Muscle layer of colon (tissue), 2 donors: ENCODE results near the gene AFAP1L1.

ENCODE experiments used
- H3K27ac ChIP-seq: one replicate; pipeline ENCODE4 v1.7.0; 2013; ENCODE audit warnings: low read depth, mild to moderate bottlenecking, low read length, moderate library complexity
- H3K27me3 ChIP-seq, 2 donors: one replicate each; pipeline ENCODE4 v1.7.0; 2013; ENCODE audit warnings: low read length in 2 of 2, mild to moderate bottlenecking in 2 of 2; ENCODE audit not compliant: insufficient read depth in 2 of 2, control insufficient read depth in 1 of 2
- H3K36me3 ChIP-seq: one replicate; pipeline ENCODE4 v1.7.0; 2013; ENCODE audit warnings: mild to moderate bottlenecking, low read length; ENCODE audit not compliant: insufficient read depth
- H3K4me1 ChIP-seq: one replicate; pipeline ENCODE4 v1.7.0; 2013; ENCODE audit warnings: mild to moderate bottlenecking, low read length; ENCODE audit not compliant: insufficient read depth
- H3K4me3 ChIP-seq, 2 donors: one replicate each; pipeline ENCODE4 v1.7.0; 2013; ENCODE audit warnings: low read length in 2 of 2, low read depth in 1 of 2, mild to moderate bottlenecking in 1 of 2, moderate library complexity in 1 of 2
- H3K9ac ChIP-seq: one replicate; pipeline ENCODE4 v1.7.0; 2013; ENCODE audit warnings: low read length
- H3K9me3 ChIP-seq: one replicate; pipeline ENCODE4 v1.7.0; 2013; ENCODE audit warnings: mild to moderate bottlenecking, low read length
- donor health status: abdominal sarcoma.
- donor health status: Adenocarcinoma of cecum.

The AFAP1L1 gene

GRCh38 chr5:149322518-149322917, 50.9 kb downstream of the AFAP1L1 start:
- no peaks in the 10 kb centered on the region for H3K27me3 ChIP-seq
- H3K4me3 ChIP-seq = no peak overlapping the region
- H3K4me1 ChIP-seq = peaks cover 18% of the 10 kb centered on the region
- H3K27ac ChIP-seq = no peak overlapping the region
- H3K36me3 ChIP-seq = no peaks in the 10 kb centered on the region
- no peak overlapping the region for H3K9ac ChIP-seq
- no peaks in the 10 kb centered on the region for H3K9me3 ChIP-seq

GRCh38 chr5:149323210-149323609, 51.6 kb downstream of the AFAP1L1 start:
- no peaks in the 10 kb centered on the region for H3K9me3 ChIP-seq
- no peak overlapping the region for H3K4me3 ChIP-seq
- no peaks in the 10 kb centered on the region for H3K36me3 ChIP-seq
- H3K27ac ChIP-seq = no peak overlapping the region
- H3K4me1 ChIP-seq = peaks cover 16% of the 10 kb centered on the region
- no peaks in the 10 kb centered on the region for H3K27me3 ChIP-seq
- no peak overlapping the region for H3K9ac ChIP-seq

- H3K9me3 ChIP-seq = no peaks in the 10 kb centered on the region
- no peak overlapping the region for H3K4me3 ChIP-seq
- H3K27ac ChIP-seq = no peak overlapping the region
- no peaks in the 10 kb centered on the region for H3K36me3 ChIP-seq
- peaks cover 16% of the 10 kb centered on the region for H3K4me1 ChIP-seq
- no peak overlapping the region for H3K9ac ChIP-seq
- H3K27me3 ChIP-seq = no peaks in the 10 kb centered on the region
These were observed 52.1 kb downstream of the AFAP1L1 start for GRCh38 chr5:149323621-149324205.

- Histone ChIP-seq H3K36me3 (no peaks in the 10 kb centered on the region), H3K9ac (no peak overlapping the region), H3K4me3 (no peak overlapping the region), H3K9me3 (no peaks in the 10 kb centered on the region), H3K27ac (no peak overlapping the region), H3K4me1 (peaks cover 16% of the 10 kb centered on the region), H3K27me3 (no peaks in the 10 kb centered on the region)
These were observed 53.0 kb downstream of the AFAP1L1 start for GRCh38 chr5:149324641-149325040.

- no peaks in the 10 kb centered on the region for H3K27me3 ChIP-seq
- no peaks in the 10 kb centered on the region for H3K36me3 ChIP-seq
- no peak overlapping the region for H3K27ac ChIP-seq
- no peak overlapping the region for H3K4me3 ChIP-seq
- no peaks in the 10 kb centered on the region for H3K9me3 ChIP-seq
- H3K4me1 ChIP-seq = peaks cover 12% of the 10 kb centered on the region
- no peak overlapping the region for H3K9ac ChIP-seq
These were observed 53.6 kb downstream of the AFAP1L1 start for GRCh38 chr5:149325166-149325735.

DNA sequence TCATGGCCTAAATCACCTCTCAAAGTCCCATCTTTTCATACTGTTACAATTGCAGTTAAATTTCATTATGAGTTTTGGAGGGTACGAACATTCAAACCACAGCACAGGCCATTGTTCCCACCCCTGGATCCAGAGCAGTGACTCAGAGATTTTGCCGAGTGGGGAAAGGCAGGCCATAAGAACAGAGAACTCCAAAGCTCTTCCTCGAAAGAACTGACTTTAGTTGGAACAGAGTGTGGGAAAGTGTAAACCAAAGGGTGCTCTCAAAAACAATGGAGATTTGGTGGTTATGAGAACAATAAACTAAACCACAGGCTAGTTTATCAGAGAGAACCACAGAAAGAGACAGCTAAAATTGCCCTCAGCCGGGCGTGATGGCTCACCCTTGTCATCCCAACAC, 54.2 kb downstream of the AFAP1L1 start:
- no peak overlapping the region for H3K9ac ChIP-seq
- H3K4me3 ChIP-seq = no peak overlapping the region
- H3K9me3 ChIP-seq = no peaks in the 10 kb centered on the region
- no peaks in the 10 kb centered on the region for H3K27me3 ChIP-seq
- no peak overlapping the region for H3K27ac ChIP-seq
- H3K36me3 ChIP-seq = no peaks in the 10 kb centered on the region
- H3K4me1 ChIP-seq = peaks cover 5% of the 10 kb centered on the region

- Histone ChIP-seq H3K9me3 (no peaks in the 10 kb centered on the region), H3K4me1 (no peaks in the 10 kb centered on the region), H3K27ac (no peak overlapping the region), H3K27me3 (no peaks in the 10 kb centered on the region), H3K9ac (no peak overlapping the region), H3K36me3 (no peaks in the 10 kb centered on the region), H3K4me3 (no peak overlapping the region)
These were observed 55.0 kb downstream of the AFAP1L1 start for GRCh38 chr5:149326611-149327010.

- H3K4me1 ChIP-seq = no peaks in the 10 kb centered on the region
- H3K9me3 ChIP-seq = no peaks in the 10 kb centered on the region
- no peak overlapping the region for H3K27ac ChIP-seq
- H3K36me3 ChIP-seq = no peaks in the 10 kb centered on the region
- no peaks in the 10 kb centered on the region for H3K27me3 ChIP-seq
- H3K9ac ChIP-seq = no peak overlapping the region
- H3K4me3 ChIP-seq = no peak overlapping the region
These were observed 56.5 kb downstream of the AFAP1L1 start for GRCh38 chr5:149328177-149328576.

- Histone ChIP-seq H3K4me3 (no peak overlapping the region), H3K9me3 (no peaks in the 10 kb centered on the region), H3K36me3 (no peaks in the 10 kb centered on the region), H3K9ac (no peak overlapping the region), H3K27ac (no peak overlapping the region), H3K27me3 (no peaks in the 10 kb centered on the region), H3K4me1 (no peaks in the 10 kb centered on the region)
These were observed 62.2 kb downstream of the AFAP1L1 start for GRCh38 chr5:149333711-149334443.

- no peaks in the 10 kb centered on the region for H3K27me3 ChIP-seq
- H3K27ac ChIP-seq = no peak overlapping the region
- no peak overlapping the region for H3K4me3 ChIP-seq
- peaks cover 6% of the 10 kb centered on the region for H3K36me3 ChIP-seq
- no peak overlapping the region for H3K9ac ChIP-seq
- H3K9me3 ChIP-seq = no peaks in the 10 kb centered on the region
- H3K4me1 ChIP-seq = no peaks in the 10 kb centered on the region
These were observed 66.1 kb downstream of the AFAP1L1 start for GRCh38 chr5:149337736-149338135.

DNA sequence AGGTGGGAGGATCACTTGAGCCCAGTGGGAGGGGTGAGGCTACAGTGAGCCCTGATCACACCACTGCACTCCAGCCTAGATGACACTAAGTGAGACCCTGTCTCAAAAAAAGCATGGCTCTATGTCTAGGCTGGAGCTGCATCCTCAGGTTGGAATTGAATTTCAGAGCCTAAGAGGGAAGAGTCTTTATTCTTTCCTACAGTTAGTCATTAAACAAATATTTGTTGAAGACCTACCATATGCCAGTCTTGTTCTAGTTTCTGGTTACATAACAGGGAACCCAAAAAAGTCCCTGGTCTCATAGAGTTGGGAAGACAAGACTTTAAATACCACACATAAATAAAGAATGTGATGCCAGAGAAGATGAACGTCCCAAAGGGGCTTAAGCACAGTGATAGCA, 66.7 kb downstream of the AFAP1L1 start:
- Histone ChIP-seq H3K4me1 (no peaks in the 10 kb centered on the region), H3K9ac (no peak overlapping the region), H3K4me3 (no peak overlapping the region), H3K27ac (no peak overlapping the region), H3K27me3 (no peaks in the 10 kb centered on the region), H3K36me3 (peaks cover 6% of the 10 kb centered on the region), H3K9me3 (no peaks in the 10 kb centered on the region)

DNA sequence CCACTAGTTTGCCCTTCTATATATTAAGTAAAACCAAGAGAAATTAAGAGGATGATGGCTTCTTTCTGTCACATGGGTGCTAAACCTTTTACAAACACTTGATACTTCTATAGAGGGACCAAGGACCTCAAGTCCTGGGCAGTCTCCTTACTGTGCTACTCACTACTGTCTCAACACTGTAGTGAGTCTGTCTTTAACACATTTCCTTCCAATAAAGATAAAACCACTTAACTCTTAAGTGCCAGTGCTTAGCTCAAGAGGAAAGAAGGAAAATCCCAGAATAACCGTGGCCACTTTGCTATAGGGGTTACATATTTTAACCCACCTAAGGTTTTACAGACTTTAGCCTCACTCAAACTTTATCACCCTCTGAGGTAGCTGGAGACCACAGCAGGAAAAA, 69.3 kb downstream of the AFAP1L1 start:
- no peak overlapping the region for H3K9ac ChIP-seq
- no peaks in the 10 kb centered on the region for H3K9me3 ChIP-seq
- H3K27ac ChIP-seq = no peak overlapping the region
- peaks cover 2% of the 10 kb centered on the region for H3K4me1 ChIP-seq
- H3K4me3 ChIP-seq = no peak overlapping the region
- peaks cover 6% of the 10 kb centered on the region for H3K36me3 ChIP-seq
- no peaks in the 10 kb centered on the region for H3K27me3 ChIP-seq
